B cell (primary cell): ENCODE results near the gene SH3RF3. TPM values are rescaled to one million over a fixed set of nuclear protein-coding genes. Genes with fewer than 3 reads are reported as not detected.

Experiments used
- ATAC-seq: fragments of 200-7000 bp; cut with Tn5 transposase; one replicate; pipeline ENCODE4 v1.10.0; 2021; ENCODE audit warnings: low read depth, mild to moderate bottlenecking, moderate number of reproducible peaks, moderate library complexity
- CTCF ChIA-PET: fragments of 350-600 bp; sonication (Branson Sonifier 250); formaldehyde crosslinking; loops from one replicate; lab custom pipeline; 2021; ENCODE audit warnings: antibody characterized with exemption, inconsistent platforms; lab: Charles Lee
- POLR2A ChIA-PET: fragments of 350-600 bp; sonication (Branson Sonifier 250); formaldehyde crosslinking; loops from one replicate; lab custom pipeline; 2021; ENCODE audit warnings: antibody characterized with exemption; lab: Charles Lee
- DNase-seq: peaks from one replicate; pipeline ENCODE4 v3.0.0; 2013
- H2AFZ ChIP-seq: 2 replicates; pipeline ENCODE4 v1.6.1; 2012; ENCODE audit warnings: mild to moderate bottlenecking, low read depth, low read length; ENCODE audit not compliant: insufficient read depth, poor library complexity, severe bottlenecking
- H3K27ac ChIP-seq, 2 donors: 1 replicate in 1 of 2; 2 replicates in 1 of 2; pipeline ENCODE4 v1.5.1; 2012 to 2013; ENCODE audit warnings: low read length in 2 of 2, mild to moderate bottlenecking in 2 of 2, moderate library complexity in 1 of 2
- H3K27me3 ChIP-seq, 4 experiments: fragments of 200-600 bp in 1 of 4; sonication (generic) in 1 of 4; replicated peaks in 1 of 4; 1 replicate in 2 of 4; 2 replicates in 2 of 4; pipeline versions ENCODE4 v1.6.1 to v1.7.0; 2013 to 2016; ENCODE audit warnings: low read length in 3 of 4, mild to moderate bottlenecking in 2 of 4, mixed read lengths in 1 of 4, moderate library complexity in 1 of 4; ENCODE audit not compliant: insufficient read depth in 4 of 4, control insufficient read depth in 3 of 4; ENCODE audit errors: control extremely low read depth in 1 of 4
- H3K36me3 ChIP-seq, 2 experiments: replicated peaks in 1 of 2; 1 replicate in 1 of 2; 2 replicates in 1 of 2; pipeline versions ENCODE4 v1.6.1 to v1.7.1; 2013; ENCODE audit warnings: low read length in 1 of 2; ENCODE audit not compliant: insufficient read depth in 2 of 2, control insufficient read depth in 1 of 2; ENCODE audit errors: control extremely low read depth in 1 of 2, extremely low read depth in 1 of 2
- H3K4me1 ChIP-seq, 2 donors: fragments of 200-600 bp in 1 of 2; sonication (generic) in 1 of 2; 1 replicate in 1 of 2; 2 replicates in 1 of 2; pipeline versions ENCODE4 v1.5.1 to v1.6.1; 2013 to 2017; ENCODE audit warnings: low read length in 2 of 2; ENCODE audit not compliant: control insufficient read depth in 2 of 2, insufficient read depth in 2 of 2
- H3K4me2 ChIP-seq: replicated peaks from 2 replicates; pipeline ENCODE3; 2012; ENCODE audit warnings: mild to moderate bottlenecking, low read depth, low read length; ENCODE audit not compliant: poor library complexity, severe bottlenecking
- H3K4me3 ChIP-seq, 5 experiments: fragments of 200-600 bp in 1 of 5; sonication (generic) in 1 of 5; 1 replicate in 3 of 5; 2 replicates in 2 of 5; pipeline versions ENCODE4 v1.5.1 to v1.7.0; 2011 to 2016; ENCODE audit warnings: low read length in 4 of 5, mild to moderate bottlenecking in 4 of 5, low read depth in 2 of 5, control low read depth in 1 of 5, moderate library complexity in 1 of 5; ENCODE audit not compliant: insufficient read depth in 1 of 5; ENCODE audit errors: control extremely low read depth in 1 of 5, extremely low read depth in 1 of 5
- H3K79me2 ChIP-seq: fragments of 200-600 bp; sonication (generic); one replicate; pipeline ENCODE4 v1.6.0; 2016; ENCODE audit warnings: low read length; ENCODE audit not compliant: control insufficient read depth, insufficient read depth
- H3K9ac ChIP-seq: fragments of 200-600 bp; sonication (generic); 2 replicates; pipeline ENCODE4 v1.6.1; 2017; ENCODE audit warnings: mild to moderate bottlenecking, low read length, moderate library complexity
- H3K9me3 ChIP-seq, 3 donors: one replicate each; pipeline versions ENCODE4 v1.6.1 to v1.7.1; 2013; ENCODE audit warnings: low read length in 2 of 3; ENCODE audit not compliant: control insufficient read depth in 2 of 3, insufficient read depth in 1 of 3; ENCODE audit errors: control extremely low read depth in 1 of 3
- H4K20me1 ChIP-seq: 2 replicates; pipeline ENCODE4 v1.6.0; 2012; ENCODE audit warnings: mild to moderate bottlenecking, low read length; ENCODE audit not compliant: insufficient read depth, control insufficient read depth, poor library complexity, severe bottlenecking
- H3K27ac Mint-ChIP-seq: one replicate; pipeline ENCODE4 v1.8.0; 2021; ENCODE audit warnings: mixed read lengths
- H3K27me3 Mint-ChIP-seq: one replicate; pipeline ENCODE4 v1.8.0; 2021; ENCODE audit warnings: mixed read lengths
- H3K4me1 Mint-ChIP-seq: one replicate; pipeline ENCODE4 v1.8.0; 2021; ENCODE audit warnings: mixed read lengths
- H3K4me3 Mint-ChIP-seq: one replicate; pipeline ENCODE4 v1.8.0; 2021; ENCODE audit warnings: mixed read lengths
- H3K9me3 Mint-ChIP-seq: one replicate; pipeline ENCODE4 v1.8.0; 2022; ENCODE audit warnings: mixed read lengths; ENCODE audit not compliant: insufficient read depth
- EZH2 ChIP-seq: IDR thresholded peaks from 2 replicates; pipeline ENCODE4 v1.6.1; 2012; ENCODE audit warnings: borderline replicate concordance, low read depth, mild to moderate bottlenecking, moderate library complexity, low read length; ENCODE audit not compliant: insufficient read depth, poor library complexity, severe bottlenecking
- WGBS: methylation state at CpG from one replicate; pipeline ENCODE4 v1.1.5; 2013; ENCODE audit warnings: missing lambda C conversion rate; ENCODE audit not compliant: insufficient coverage; 5-methylcytosine and 5-hydroxymethylcytosine counted together
- intact Hi-C: fragments of 100-400 bp; cut with micrococcal nuclease; formaldehyde crosslinking; loops from one replicate; pipeline ENCODE4 v1.10.0; 2022
- polyA plus RNA-seq: library from polyadenylated mRNA; depleted of rRNA; stranded (reverse); fragments of >200 nt; gene quantifications from 2 replicates; pipeline ENCODE4 v1.2.3, GENCODE V29; 2012
- total RNA-seq, 2 donors: library from RNA; stranded (reverse); fragments of 120-200 nt in 1 of 2; gene quantifications; 1 replicate in 1 of 2; 2 replicates in 1 of 2; pipeline versions ENCODE4 v1.2.3 to v1.2.4, GENCODE V29; 2013 to 2022
- TF ChIP-seq, protein P1 (sequence below): fragments of 200-600 bp; IDR thresholded peaks from one replicate; pipeline ENCODE4 v1.8.0; 2022; ENCODE audit warnings: antibody characterized with exemption, mild to moderate bottlenecking

The SH3RF3 gene
- total and polyA plus RNA-seq, 2 donors (not counting 1 experiment from before 2014, with no cell fraction given): 0.07 to 1.2 TPM

DNA sequence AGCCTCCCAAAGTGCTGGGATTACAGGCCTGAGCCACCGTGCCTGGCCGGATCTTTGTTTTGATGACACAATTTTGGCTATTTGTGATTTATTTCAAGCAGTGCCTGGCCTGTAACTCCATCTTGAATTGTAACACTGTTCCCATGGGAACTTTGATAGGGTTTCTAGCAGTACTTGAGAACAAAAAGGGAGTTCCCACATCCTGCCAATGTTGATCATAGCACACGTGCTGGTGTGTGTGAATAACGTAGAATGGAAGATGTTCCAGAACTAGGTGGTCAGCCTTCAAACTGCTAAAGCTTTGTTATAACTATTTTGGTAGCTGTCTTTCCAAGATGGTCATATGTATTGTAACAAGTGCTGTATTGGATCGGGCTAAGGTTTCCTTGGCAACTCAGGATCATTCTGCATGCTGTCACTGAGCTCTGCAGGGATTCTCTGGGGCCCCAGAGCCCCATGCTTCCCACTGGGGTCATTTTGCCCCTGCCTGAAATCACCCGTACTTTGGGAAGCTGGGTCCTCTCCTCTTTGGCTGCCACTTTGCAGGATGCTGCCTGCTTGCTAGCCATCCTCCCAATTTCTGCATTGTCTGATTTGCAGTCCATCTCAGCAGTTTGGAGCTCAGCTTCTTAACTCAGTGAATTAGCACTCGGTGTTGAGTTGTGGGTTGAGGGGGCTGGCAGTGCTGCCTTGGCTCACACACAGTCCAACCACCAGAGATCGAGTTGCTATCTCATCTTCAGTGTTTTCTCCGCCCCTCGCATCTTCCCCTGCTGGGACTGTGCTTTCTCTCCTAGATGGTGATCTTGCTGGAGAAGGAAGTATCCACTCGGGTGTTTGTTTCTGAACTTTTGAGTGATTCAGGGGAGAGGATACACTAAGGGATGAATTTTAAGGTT, 26.8 kb downstream of the SH3RF3 start:
- 76% methylated on average over 11 of the region's 11 CpGs for WGBS
- intact Hi-C loops: no loop called here
- no peaks in the 10 kb centered on the region for H3K4me1 ChIP-seq
- no peak overlapping the region for H3K9ac ChIP-seq
- Mint-ChIP-seq H3K4me1 (no peaks in the 10 kb centered on the region), H3K27ac (no peak overlapping the region), H3K9me3 (no peaks in the 10 kb centered on the region), H3K4me3 (no peak overlapping the region), H3K27me3 (peaks cover 5% of the 10 kb centered on the region)
- no peaks in the 10 kb centered on the region for H3K79me2 ChIP-seq
- DNase-seq: no peak
- H3K9me3 ChIP-seq: no peaks in the 10 kb centered on the region
- no peak for ATAC-seq
- H3K36me3 ChIP-seq: no peaks in the 10 kb centered on the region
- no peak overlapping the region for H3K4me2 ChIP-seq
- TF ChIP-seq, protein P1, sequence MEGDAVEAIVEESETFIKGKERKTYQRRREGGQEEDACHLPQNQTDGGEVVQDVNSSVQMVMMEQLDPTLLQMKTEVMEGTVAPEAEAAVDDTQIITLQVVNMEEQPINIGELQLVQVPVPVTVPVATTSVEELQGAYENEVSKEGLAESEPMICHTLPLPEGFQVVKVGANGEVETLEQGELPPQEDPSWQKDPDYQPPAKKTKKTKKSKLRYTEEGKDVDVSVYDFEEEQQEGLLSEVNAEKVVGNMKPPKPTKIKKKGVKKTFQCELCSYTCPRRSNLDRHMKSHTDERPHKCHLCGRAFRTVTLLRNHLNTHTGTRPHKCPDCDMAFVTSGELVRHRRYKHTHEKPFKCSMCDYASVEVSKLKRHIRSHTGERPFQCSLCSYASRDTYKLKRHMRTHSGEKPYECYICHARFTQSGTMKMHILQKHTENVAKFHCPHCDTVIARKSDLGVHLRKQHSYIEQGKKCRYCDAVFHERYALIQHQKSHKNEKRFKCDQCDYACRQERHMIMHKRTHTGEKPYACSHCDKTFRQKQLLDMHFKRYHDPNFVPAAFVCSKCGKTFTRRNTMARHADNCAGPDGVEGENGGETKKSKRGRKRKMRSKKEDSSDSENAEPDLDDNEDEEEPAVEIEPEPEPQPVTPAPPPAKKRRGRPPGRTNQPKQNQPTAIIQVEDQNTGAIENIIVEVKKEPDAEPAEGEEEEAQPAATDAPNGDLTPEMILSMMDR: no peak
- TF ChIP-seq EZH2: no peak
- H3K27ac ChIP-seq: no peak overlapping the region
- no peak overlapping the region for H2AFZ ChIP-seq
- H4K20me1 ChIP-seq: no peaks in the 10 kb centered on the region
- no peak overlapping the region for H3K4me3 ChIP-seq
- ChIA-PET POLR2A (no interaction called here), CTCF (no interaction called here)
- H3K27me3 ChIP-seq: no peaks in the 10 kb centered on the region

GRCh38 chr2:109157563-109158105, 28.6 kb downstream of the SH3RF3 start:
- Histone ChIP-seq H3K9ac (no peak overlapping the region), H2AFZ (no peak overlapping the region), H4K20me1 (no peaks in the 10 kb centered on the region), H3K4me3 (no peak overlapping the region), H3K4me1 (no peaks in the 10 kb centered on the region), H3K79me2 (no peaks in the 10 kb centered on the region), H3K36me3 (no peaks in the 10 kb centered on the region), H3K4me2 (no peak overlapping the region), H3K27ac (no peak overlapping the region), H3K27me3 (peaks cover 0 to under 1% (median 0%) of the 10 kb centered on the region in 4 experiments), H3K9me3 (no peaks in the 10 kb centered on the region)
- WGBS: 93% methylated on average over 5 of the region's 5 CpGs
- Mint-ChIP-seq H3K27ac (no peak overlapping the region), H3K4me1 (no peaks in the 10 kb centered on the region), H3K9me3 (no peaks in the 10 kb centered on the region), H3K27me3 (peaks cover 13% of the 10 kb centered on the region), H3K4me3 (no peak overlapping the region)
- ChIA-PET CTCF (no interaction called here), POLR2A (no interaction called here)
- TF ChIP-seq, protein P1: no peak
- TF ChIP-seq EZH2: no peak
- intact Hi-C loops: no loop called here
- no peak for ATAC-seq
- DNase-seq: no peak
